Activated T-cell treated with anti-CD3 and anti-CD28 coated beads, Interleukin-2, amount 50 U/mL, for 4 hours (primary cell): Measurements from ENCODE around the gene PIK3CD. TPM values are rescaled to one million over a fixed set of nuclear protein-coding genes. Genes with fewer than 3 reads are reported as not detected.

ENCODE experiments used
- ATAC-seq, 2 donors: fragments of 200-7000 bp; cut with Tn5 transposase; one replicate each; pipeline ENCODE4 v1.10.0; 2021
- DNase-seq: peaks from one replicate; pipeline ENCODE4 v3.0.0-alpha.2; 2020
- H3K27me3 Mint-ChIP-seq: one replicate; pipeline ENCODE4 v1.8.0; 2021; ENCODE audit warnings: low read depth, mixed read lengths
- H3K36me3 Mint-ChIP-seq: one replicate; pipeline ENCODE4 v1.8.0; 2022; ENCODE audit warnings: mixed read lengths; ENCODE audit not compliant: insufficient read depth
- H3K4me1 Mint-ChIP-seq: one replicate; pipeline ENCODE4 v1.8.0; 2021; ENCODE audit warnings: low read depth, mixed read lengths
- H3K4me3 Mint-ChIP-seq: one replicate; pipeline ENCODE4 v1.8.0; 2021; ENCODE audit warnings: mild to moderate bottlenecking, moderate library complexity, mixed read lengths
- H3K9me3 Mint-ChIP-seq: one replicate; pipeline ENCODE4 v1.8.0; 2021; ENCODE audit warnings: mixed read lengths
- total RNA-seq, 3 donors: library from RNA; stranded (reverse); gene quantifications; one replicate each; pipeline ENCODE4 v1.2.1, GENCODE V29; 2021

The PIK3CD gene
- total RNA-seq, 3 donors from 2014 or later, result 97.6 to 123 (median 99.2) TPM

GRCh38 chr1:9680091-9680490 is 28.6 kb downstream of the PIK3CD start:
- Mint-ChIP-seq H3K27me3 (no peaks in the 10 kb centered on the region), H3K4me3 (no peak overlapping the region), H3K36me3 (peaks cover 21% of the 10 kb centered on the region), H3K4me1 (peaks cover 55% of the 10 kb centered on the region), H3K9me3 (no peaks in the 10 kb centered on the region)
- ATAC-seq (no peak), DNase-seq (no peak)

- no peak for DNase-seq
- H3K9me3 Mint-ChIP-seq, result no peaks in the 10 kb centered on the region
- ATAC-seq, result no peak
- H3K27me3 Mint-ChIP-seq, result no peaks in the 10 kb centered on the region
- peaks cover 58% of the 10 kb centered on the region for H3K4me1 Mint-ChIP-seq
- no peak overlapping the region for H3K4me3 Mint-ChIP-seq
- H3K36me3 Mint-ChIP-seq, result peaks cover 21% of the 10 kb centered on the region
These were observed 29.3 kb downstream of the PIK3CD start for GRCh38 chr1:9680828-9681227.

GRCh38 chr1:9684801-9685200 is 33.3 kb downstream of the PIK3CD start:
- no peak for ATAC-seq
- Mint-ChIP-seq H3K4me1 (peaks cover 57% of the 10 kb centered on the region), H3K9me3 (no peaks in the 10 kb centered on the region), H3K27me3 (no peaks in the 10 kb centered on the region), H3K36me3 (peaks cover 5% of the 10 kb centered on the region), H3K4me3 (no peak overlapping the region)
- no peak for DNase-seq

- H3K27me3 Mint-ChIP-seq, result no peaks in the 10 kb centered on the region
- peaks cover 67% of the 10 kb centered on the region for H3K4me1 Mint-ChIP-seq
- ATAC-seq, result peak; percentile 58 to 67
These were observed 35.8 kb downstream of the PIK3CD start for GRCh38 chr1:9687120-9687873.

GRCh38 chr1:9687874-9688582 is 36.5 kb downstream of the PIK3CD start:
- ATAC-seq (no peak), DNase-seq (no peak)
- Mint-ChIP-seq H3K27me3 (no peaks in the 10 kb centered on the region), H3K36me3 (peaks cover 5% of the 10 kb centered on the region), H3K4me1 (peaks cover 69% of the 10 kb centered on the region), H3K4me3 (peak overlapping the region; percentile 75), H3K9me3 (no peaks in the 10 kb centered on the region)

More at GRCh38 chr1:9687120-9687873, 35.8 kb downstream of the PIK3CD start:
- peak; percentile 73 for DNase-seq
- Mint-ChIP-seq H3K9me3 (no peaks in the 10 kb centered on the region), H3K36me3 (peaks cover 5% of the 10 kb centered on the region), H3K4me3 (peak overlapping the region; percentile 75)

GRCh38 chr1:9688599-9688998 is 37.1 kb downstream of the PIK3CD start:
- Mint-ChIP-seq H3K4me3 (peak overlapping the region; percentile 75), H3K9me3 (no peaks in the 10 kb centered on the region), H3K4me1 (peaks cover 67% of the 10 kb centered on the region), H3K36me3 (peaks cover 6% of the 10 kb centered on the region), H3K27me3 (no peaks in the 10 kb centered on the region)
- DNase-seq (no peak), ATAC-seq (no peak)

GRCh38 chr1:9689011-9689706 is 37.6 kb downstream of the PIK3CD start:
- peak; percentile 85 to 86 for ATAC-seq
- peak; percentile 83 for DNase-seq
- H3K4me3 Mint-ChIP-seq, result peak overlapping the region; percentile 75
- no peaks in the 10 kb centered on the region for H3K27me3 Mint-ChIP-seq
- no peaks in the 10 kb centered on the region for H3K9me3 Mint-ChIP-seq
- H3K36me3 Mint-ChIP-seq, result peaks cover 8% of the 10 kb centered on the region
- peaks cover 66% of the 10 kb centered on the region for H3K4me1 Mint-ChIP-seq

- ATAC-seq (peak in 1 of 2 donors; percentile 24), DNase-seq (no peak)
- no peaks in the 10 kb centered on the region for H3K9me3 Mint-ChIP-seq
- H3K4me1 Mint-ChIP-seq, result peaks cover 66% of the 10 kb centered on the region
- peak overlapping the region; percentile 77 for H3K4me3 Mint-ChIP-seq
- peaks cover 11% of the 10 kb centered on the region for H3K36me3 Mint-ChIP-seq
- no peaks in the 10 kb centered on the region for H3K27me3 Mint-ChIP-seq
These were observed 38.4 kb downstream of the PIK3CD start for GRCh38 chr1:9689971-9690381.

- Mint-ChIP-seq H3K27me3 (no peaks in the 10 kb centered on the region), H3K4me3 (peak overlapping the region; percentile 77), H3K36me3 (peaks cover 15% of the 10 kb centered on the region), H3K9me3 (no peaks in the 10 kb centered on the region), H3K4me1 (peaks cover 69% of the 10 kb centered on the region)
- no peak for ATAC-seq
- DNase-seq, result no peak
These were observed 39.0 kb downstream of the PIK3CD start for GRCh38 chr1:9690440-9691107.

- Mint-ChIP-seq H3K4me3 (peak overlapping the region; percentile 77), H3K36me3 (peaks cover 15% of the 10 kb centered on the region), H3K27me3 (no peaks in the 10 kb centered on the region), H3K9me3 (no peaks in the 10 kb centered on the region), H3K4me1 (peaks cover 64% of the 10 kb centered on the region)
- DNase-seq (no peak), ATAC-seq (no peak)
These were observed 39.5 kb downstream of the PIK3CD start for GRCh38 chr1:9691108-9691445.

GRCh38 chr1:9691691-9692090 is 40.2 kb downstream of the PIK3CD start:
- H3K36me3 Mint-ChIP-seq, result peaks cover 15% of the 10 kb centered on the region

GRCh38 chr1:9696793-9697192 is 45.3 kb downstream of the PIK3CD start:
- no peaks in the 10 kb centered on the region for H3K9me3 Mint-ChIP-seq
- H3K27me3 Mint-ChIP-seq, result no peaks in the 10 kb centered on the region
- ATAC-seq (no peak), DNase-seq (no peak)
- peaks cover 21% of the 10 kb centered on the region for H3K36me3 Mint-ChIP-seq
- no peak overlapping the region for H3K4me3 Mint-ChIP-seq
- peaks cover 45% of the 10 kb centered on the region for H3K4me1 Mint-ChIP-seq

More at GRCh38 chr1:9691691-9692090, 40.2 kb downstream of the PIK3CD start:
- no peaks in the 10 kb centered on the region for H3K27me3 Mint-ChIP-seq
- no peaks in the 10 kb centered on the region for H3K9me3 Mint-ChIP-seq
- H3K4me1 Mint-ChIP-seq, result peaks cover 62% of the 10 kb centered on the region
- ATAC-seq (no peak), DNase-seq (no peak)
- H3K4me3 Mint-ChIP-seq, result no peak overlapping the region

- Mint-ChIP-seq H3K4me1 (peaks cover 55% of the 10 kb centered on the region), H3K9me3 (no peaks in the 10 kb centered on the region), H3K4me3 (no peak overlapping the region), H3K36me3 (peaks cover 26% of the 10 kb centered on the region), H3K27me3 (no peaks in the 10 kb centered on the region)
- DNase-seq (no peak), ATAC-seq (no peak)
These were observed 47.8 kb downstream of the PIK3CD start for GRCh38 chr1:9699361-9699760.

GRCh38 chr1:9700340-9700739 is 48.8 kb downstream of the PIK3CD start:
- H3K9me3 Mint-ChIP-seq, result no peaks in the 10 kb centered on the region
- no peak for ATAC-seq
- H3K27me3 Mint-ChIP-seq, result no peaks in the 10 kb centered on the region
- H3K4me3 Mint-ChIP-seq, result no peak overlapping the region
- DNase-seq, result no peak
- H3K36me3 Mint-ChIP-seq, result peaks cover 19% of the 10 kb centered on the region
- peaks cover 57% of the 10 kb centered on the region for H3K4me1 Mint-ChIP-seq
